Fibroblast of lung (primary cell): Measurements from ENCODE around the gene ACOT6. TPM values are rescaled to one million over a fixed set of nuclear protein-coding genes. Genes with fewer than 3 reads are reported as not detected.
"Not testable (repeated sequence)": the region's sequence is repeated elsewhere in the genome, so short reads cannot be mapped to it uniquely, and the experiment has no call there.

Source experiments
- DNase-seq, 2 donors: peaks; one replicate each; pipeline versions ENCODE4 v3.0.0 to v3.0.0-alpha.2; 2010; ENCODE audit warnings: low read depth in 2 of 2
- H2AFZ ChIP-seq: 2 replicates; pipeline ENCODE4 v1.5.1; 2012; ENCODE audit warnings: low read length, control low read depth, inconsistent platforms
- H3K27ac ChIP-seq: 2 replicates; pipeline ENCODE4 v1.5.1; 2011; ENCODE audit warnings: low read length, control low read depth; ENCODE audit not compliant: insufficient read depth
- H3K27me3 ChIP-seq: 2 replicates; pipeline ENCODE4 v1.5.1; 2011; ENCODE audit warnings: mild to moderate bottlenecking, low read length; ENCODE audit not compliant: control insufficient read depth, insufficient read depth
- H3K36me3 ChIP-seq: 2 replicates; pipeline ENCODE4 v1.5.1; 2011; ENCODE audit warnings: low read length; ENCODE audit not compliant: control insufficient read depth, insufficient read depth
- H3K4me1 ChIP-seq: 2 replicates; pipeline ENCODE4 v1.5.1; 2011; ENCODE audit warnings: low read length; ENCODE audit not compliant: control insufficient read depth, insufficient read depth; ENCODE audit errors: extremely low read depth
- H3K4me2 ChIP-seq: 2 replicates; pipeline ENCODE4 v1.5.1; 2011; ENCODE audit warnings: low read length, control low read depth; ENCODE audit not compliant: insufficient read depth; ENCODE audit errors: extremely low read depth
- H3K4me3 ChIP-seq, 4 experiments: fragments of 200-600 bp in 1 of 4; sonication (generic) in 1 of 4; replicated peaks in 1 of 4; 2 replicates each; pipeline ENCODE4 v1.5.1; 2011 to 2016; ENCODE audit warnings: low read length in 4 of 4, low read depth in 3 of 4, mild to moderate bottlenecking in 3 of 4, control low read depth in 2 of 4, inconsistent platforms in 1 of 4, mixed read lengths in 1 of 4; ENCODE audit not compliant: insufficient read depth in 1 of 4; ENCODE audit errors: control extremely low read depth in 1 of 4
- H3K79me2 ChIP-seq: 2 replicates; pipeline ENCODE4 v1.5.1; 2012; ENCODE audit warnings: mild to moderate bottlenecking, low read length, inconsistent platforms; ENCODE audit not compliant: control insufficient read depth, insufficient read depth
- H3K9ac ChIP-seq: 2 replicates; pipeline ENCODE4 v1.5.1; 2011; ENCODE audit warnings: mild to moderate bottlenecking, low read length, control low read depth; ENCODE audit not compliant: insufficient read depth
- H3K9me3 ChIP-seq: 2 replicates; pipeline ENCODE4 v1.5.1; 2012; ENCODE audit warnings: low read depth, low read length; ENCODE audit not compliant: control insufficient read depth, insufficient read depth
- H4K20me1 ChIP-seq: 2 replicates; pipeline ENCODE4 v1.5.1; 2011; ENCODE audit warnings: low read length; ENCODE audit not compliant: control insufficient read depth, insufficient read depth; ENCODE audit errors: extremely low read depth
- CTCF ChIP-seq, 2 donors: IDR thresholded peaks in 1 of 2; conservative IDR thresholded peaks in 1 of 2; 1 replicate in 1 of 2; 2 replicates in 1 of 2; pipeline ENCODE4 v1.5.1; 2011 to 2012; ENCODE audit warnings: low read length in 2 of 2, control low read depth in 1 of 2, inconsistent platforms in 1 of 2, low read depth in 1 of 2, mild to moderate bottlenecking in 1 of 2
- EZH2 ChIP-seq: IDR thresholded peaks from 2 replicates; pipeline ENCODE4 v1.5.1; 2012; ENCODE audit warnings: low read length, control low read depth, mild to moderate bottlenecking; ENCODE audit errors: missing control alignments
- polyA plus RNA-seq, 2 donors: library from polyadenylated mRNA; depleted of rRNA in 1 of 2; stranded (reverse) in 1 of 2; unstranded in 1 of 2; fragments of >200 nt; gene quantifications; 2 replicates each; pipeline ENCODE4 v1.2.1, GENCODE V29; 2011 to 2012; ENCODE audit warnings: missing spikeins in 1 of 2
- total RNA-seq: library from RNA; depleted of rRNA; stranded (reverse); fragments of >200 nt; gene quantifications from 2 replicates; pipeline ENCODE4 v1.2.1, GENCODE V29; 2014

The ACOT6 gene
- total and polyA plus RNA-seq, 2 donors (not counting 1 experiment from before 2014, with no cell fraction given), result not detected

DNA sequence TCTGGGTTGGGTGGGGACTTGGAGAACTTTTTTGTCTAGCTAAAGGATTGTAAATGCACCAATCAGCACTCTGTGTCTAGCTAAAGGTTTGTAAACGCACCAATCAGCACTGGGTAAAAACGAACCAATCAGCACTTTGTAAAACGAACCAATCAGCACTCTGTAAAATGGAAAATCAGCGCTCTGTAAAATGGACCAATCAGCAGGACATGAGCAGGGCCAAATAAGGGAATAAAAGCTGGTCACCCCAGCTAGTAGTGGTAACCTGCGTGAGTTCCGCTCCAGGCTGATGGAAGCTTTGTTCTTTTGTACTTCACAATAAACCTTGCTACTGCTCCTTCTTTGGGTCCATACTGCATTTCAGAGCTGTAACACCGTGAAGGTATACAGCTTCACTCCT is 45.0 kb upstream of the ACOT6 start:
- Histone ChIP-seq H3K27ac (no peak overlapping the region), H3K4me1 (peaks cover 3% of the 10 kb centered on the region), H3K4me3 (peak overlapping the region in 1 of 4 experiments; percentile 70), H3K4me2 (no peak overlapping the region), H3K79me2 (no peaks in the 10 kb centered on the region), H3K9me3 (no peaks in the 10 kb centered on the region), H2AFZ (no peak overlapping the region), H3K9ac (no peak overlapping the region), H3K36me3 (no peaks in the 10 kb centered on the region), H3K27me3 (no peaks in the 10 kb centered on the region), H4K20me1 (no peaks in the 10 kb centered on the region)
- no peak for TF ChIP-seq CTCF (conservative IDR thresholded peaks at IDR 0.05 in 1 of 2, IDR thresholded peaks at IDR 0.05 in 1 of 2; ENCODE audit: low read depth in 1 of 2, low read length in 2 of 2)
- no peak for TF ChIP-seq EZH2
- DNase-seq, result no peak

DNA sequence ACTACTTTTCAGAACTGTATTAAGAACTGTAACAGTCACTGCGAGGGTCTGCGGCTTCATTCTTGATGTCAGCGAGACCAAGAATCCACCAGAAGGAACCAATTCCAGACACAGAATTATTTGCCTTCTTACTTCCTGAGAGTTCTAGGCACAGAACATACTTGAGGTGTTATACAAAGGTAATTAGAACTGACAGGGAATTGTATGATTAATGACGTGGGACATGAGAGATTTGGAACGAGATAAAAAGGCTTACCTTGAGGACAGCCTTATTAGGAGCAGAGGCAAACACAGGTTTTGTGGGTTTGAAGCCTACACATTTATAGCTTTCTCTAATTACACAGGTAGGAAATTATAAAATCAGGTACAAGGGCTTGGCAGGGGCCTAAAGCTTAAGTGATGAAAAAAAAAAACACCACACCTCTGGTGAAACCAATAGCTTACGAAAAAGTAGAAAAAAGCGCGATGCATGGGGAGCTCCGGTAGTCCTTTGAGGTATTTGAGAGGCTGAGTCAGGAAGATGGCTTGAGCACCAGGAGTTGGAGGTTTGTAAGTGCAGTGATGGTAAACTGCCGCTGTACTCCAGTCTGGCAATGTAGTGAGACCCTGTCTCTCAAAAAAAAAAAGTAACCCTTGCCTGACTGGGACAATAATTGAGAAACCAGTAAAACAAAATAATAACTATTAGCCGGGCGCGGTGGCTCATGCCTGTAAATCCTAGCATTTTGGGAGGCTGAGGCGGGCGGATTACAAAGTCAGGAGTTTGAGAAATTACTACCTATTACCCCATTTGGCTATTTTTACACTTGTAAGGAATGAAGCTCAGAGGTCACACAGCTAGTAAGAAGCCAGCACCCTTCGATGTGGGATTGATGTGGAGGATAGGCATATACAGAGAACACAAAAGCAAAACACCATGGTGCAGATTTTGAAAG is 44.1 kb upstream of the ACOT6 start:
- peak overlapping the region; percentile 66 to 70 (median 68) for H3K4me3 ChIP-seq
- no peaks in the 10 kb centered on the region for H3K79me2 ChIP-seq
- H3K27ac ChIP-seq, result peak overlapping the region; percentile 90
- H3K4me2 ChIP-seq, result peak overlapping the region; percentile 64
- H2AFZ ChIP-seq, result peak overlapping the region; percentile 96
- no peaks in the 10 kb centered on the region for H3K9me3 ChIP-seq
- DNase-seq, result peak; percentile 47 to 71
- TF ChIP-seq CTCF (conservative IDR thresholded peaks at IDR 0.05 in 1 of 2, IDR thresholded peaks at IDR 0.05 in 1 of 2; ENCODE audit: low read depth in 1 of 2, low read length in 2 of 2) (no peak), EZH2 (no peak)
- peak overlapping the region; percentile 14 for H3K9ac ChIP-seq
- H3K4me1 ChIP-seq, result peaks cover 3% of the 10 kb centered on the region
- H3K27me3 ChIP-seq, result no peaks in the 10 kb centered on the region
- H3K36me3 ChIP-seq, result no peaks in the 10 kb centered on the region
- H4K20me1 ChIP-seq, result no peaks in the 10 kb centered on the region

DNA sequence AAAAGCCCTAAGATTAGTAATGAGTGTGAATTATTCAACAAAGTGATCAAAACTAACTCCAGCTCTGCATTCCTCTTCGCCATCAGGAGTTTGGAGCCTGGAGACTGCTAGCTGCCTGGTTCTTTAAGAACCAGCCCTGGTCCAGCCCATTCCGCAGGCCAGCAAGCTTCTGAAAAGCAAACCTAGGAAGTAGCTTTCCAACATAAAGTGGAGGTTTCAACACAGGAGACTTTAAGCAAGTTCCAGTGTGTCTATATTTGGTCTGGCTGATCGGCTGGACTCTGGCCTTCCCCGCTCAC is 43.5 kb upstream of the ACOT6 start:
- H3K4me2 ChIP-seq, result peak overlapping the region; percentile 64
- H3K9me3 ChIP-seq, H3K36me3 ChIP-seq, H3K79me2 ChIP-seq, H4K20me1 ChIP-seq, DNase-seq, H3K27me3 ChIP-seq, H3K4me1 ChIP-seq: not testable (repeated sequence)
- H2AFZ ChIP-seq, result peak overlapping the region; percentile 96
- peak overlapping the region; percentile 66 to 70 (median 68) for H3K4me3 ChIP-seq
- peak overlapping the region; percentile 14 for H3K9ac ChIP-seq
- H3K27ac ChIP-seq, result peak overlapping the region; percentile 90
